ENCODE results near the gene KAZN.

DNA sequence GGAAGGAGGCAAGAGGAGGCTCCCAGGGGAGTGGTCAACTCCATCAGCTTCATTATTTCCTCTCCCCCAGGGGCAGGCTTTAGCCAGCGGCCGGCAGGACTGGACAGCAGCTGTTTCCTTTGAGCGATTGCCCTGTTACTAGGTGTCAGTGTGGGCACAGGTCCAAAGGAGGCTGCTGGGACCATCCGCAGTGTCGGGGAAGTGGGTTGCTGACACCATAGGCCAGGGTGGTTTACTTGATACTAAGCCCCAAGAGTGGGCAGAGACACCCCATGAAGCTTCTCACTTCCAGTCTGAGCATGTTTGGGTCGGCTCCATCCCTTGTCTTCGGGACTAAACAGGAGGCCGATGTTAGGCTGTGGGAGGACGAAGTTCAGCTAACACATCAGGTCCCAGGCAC, 63.6 kb downstream of the KAZN start:
- TF ChIP-seq, protein P1, sequence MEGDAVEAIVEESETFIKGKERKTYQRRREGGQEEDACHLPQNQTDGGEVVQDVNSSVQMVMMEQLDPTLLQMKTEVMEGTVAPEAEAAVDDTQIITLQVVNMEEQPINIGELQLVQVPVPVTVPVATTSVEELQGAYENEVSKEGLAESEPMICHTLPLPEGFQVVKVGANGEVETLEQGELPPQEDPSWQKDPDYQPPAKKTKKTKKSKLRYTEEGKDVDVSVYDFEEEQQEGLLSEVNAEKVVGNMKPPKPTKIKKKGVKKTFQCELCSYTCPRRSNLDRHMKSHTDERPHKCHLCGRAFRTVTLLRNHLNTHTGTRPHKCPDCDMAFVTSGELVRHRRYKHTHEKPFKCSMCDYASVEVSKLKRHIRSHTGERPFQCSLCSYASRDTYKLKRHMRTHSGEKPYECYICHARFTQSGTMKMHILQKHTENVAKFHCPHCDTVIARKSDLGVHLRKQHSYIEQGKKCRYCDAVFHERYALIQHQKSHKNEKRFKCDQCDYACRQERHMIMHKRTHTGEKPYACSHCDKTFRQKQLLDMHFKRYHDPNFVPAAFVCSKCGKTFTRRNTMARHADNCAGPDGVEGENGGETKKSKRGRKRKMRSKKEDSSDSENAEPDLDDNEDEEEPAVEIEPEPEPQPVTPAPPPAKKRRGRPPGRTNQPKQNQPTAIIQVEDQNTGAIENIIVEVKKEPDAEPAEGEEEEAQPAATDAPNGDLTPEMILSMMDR (tag by site-specific recombination; IDR thresholded peaks at IDR 0.05): no peak
- TF ChIP-seq ZNF140 (tag by site-specific recombination; IDR thresholded peaks at IDR 0.05) (no peak), ZBTB48 (tag by site-specific recombination; IDR thresholded peaks at IDR 0.05) (no peak)

Measured in HEK293 (cell line).